NB4 (cell line): ENCODE results near the gene CCDC66.

Experiments
- CTCF ChIP-seq: IDR thresholded peaks from one replicate; pipeline ENCODE4 v1.5.1; 2012; ENCODE audit warnings: low read depth, low read length
- MAX ChIP-seq: IDR thresholded peaks from 2 replicates; pipeline ENCODE4 v1.6.1; 2011; ENCODE audit warnings: low read depth, low read length
- POLR2A ChIP-seq: IDR thresholded peaks from 2 replicates; pipeline ENCODE4 v1.6.1; 2011; ENCODE audit warnings: mild to moderate bottlenecking; ENCODE audit not compliant: insufficient read length; ENCODE audit errors: extremely low read depth

GRCh38 chr3:56630966-56631365 lies 74.0 kb downstream of the CCDC66 start:
- TF ChIP-seq CTCF (no peak), POLR2A (no peak), MAX (no peak)
